ENCODE measurements around the gene CACNA2D1.

DNA sequence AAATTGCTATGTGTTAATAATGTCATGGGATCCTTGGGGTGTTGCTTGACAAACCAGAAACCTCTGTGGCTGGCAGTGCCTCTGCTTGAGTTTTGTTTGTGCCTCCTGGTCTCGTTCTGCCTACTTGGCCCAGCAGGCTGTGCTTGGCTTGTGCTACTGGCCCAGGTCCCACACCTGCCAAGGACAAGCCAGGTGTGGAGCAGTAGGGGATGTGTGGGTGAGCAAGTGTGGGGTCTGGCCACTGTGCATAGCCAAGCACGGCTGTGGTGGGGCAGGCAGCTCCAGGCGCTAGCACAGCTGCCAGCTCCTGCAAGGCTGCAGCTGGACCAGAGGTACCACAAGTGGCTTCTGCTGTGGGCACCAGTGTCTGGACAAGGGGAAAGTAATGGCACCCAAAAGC, 524.1 kb downstream of the CACNA2D1 start:
- TF ChIP-seq, protein P1, sequence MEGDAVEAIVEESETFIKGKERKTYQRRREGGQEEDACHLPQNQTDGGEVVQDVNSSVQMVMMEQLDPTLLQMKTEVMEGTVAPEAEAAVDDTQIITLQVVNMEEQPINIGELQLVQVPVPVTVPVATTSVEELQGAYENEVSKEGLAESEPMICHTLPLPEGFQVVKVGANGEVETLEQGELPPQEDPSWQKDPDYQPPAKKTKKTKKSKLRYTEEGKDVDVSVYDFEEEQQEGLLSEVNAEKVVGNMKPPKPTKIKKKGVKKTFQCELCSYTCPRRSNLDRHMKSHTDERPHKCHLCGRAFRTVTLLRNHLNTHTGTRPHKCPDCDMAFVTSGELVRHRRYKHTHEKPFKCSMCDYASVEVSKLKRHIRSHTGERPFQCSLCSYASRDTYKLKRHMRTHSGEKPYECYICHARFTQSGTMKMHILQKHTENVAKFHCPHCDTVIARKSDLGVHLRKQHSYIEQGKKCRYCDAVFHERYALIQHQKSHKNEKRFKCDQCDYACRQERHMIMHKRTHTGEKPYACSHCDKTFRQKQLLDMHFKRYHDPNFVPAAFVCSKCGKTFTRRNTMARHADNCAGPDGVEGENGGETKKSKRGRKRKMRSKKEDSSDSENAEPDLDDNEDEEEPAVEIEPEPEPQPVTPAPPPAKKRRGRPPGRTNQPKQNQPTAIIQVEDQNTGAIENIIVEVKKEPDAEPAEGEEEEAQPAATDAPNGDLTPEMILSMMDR (IDR thresholded peaks at IDR 0.05), result no peak
- TF ChIP-seq POLR2AphosphoS5 (IDR thresholded peaks at IDR 0.05; ENCODE audit: low read depth, low read length) (no peak), SIN3A (IDR thresholded peaks at IDR 0.05; ENCODE audit: borderline replicate concordance, insufficient read depth, low read depth, low read length) (no peak), TCF7L2 (IDR thresholded peaks at IDR 0.05; ENCODE audit: low read depth, low read length) (no peak)
- TF ChIP-seq, protein P2, sequence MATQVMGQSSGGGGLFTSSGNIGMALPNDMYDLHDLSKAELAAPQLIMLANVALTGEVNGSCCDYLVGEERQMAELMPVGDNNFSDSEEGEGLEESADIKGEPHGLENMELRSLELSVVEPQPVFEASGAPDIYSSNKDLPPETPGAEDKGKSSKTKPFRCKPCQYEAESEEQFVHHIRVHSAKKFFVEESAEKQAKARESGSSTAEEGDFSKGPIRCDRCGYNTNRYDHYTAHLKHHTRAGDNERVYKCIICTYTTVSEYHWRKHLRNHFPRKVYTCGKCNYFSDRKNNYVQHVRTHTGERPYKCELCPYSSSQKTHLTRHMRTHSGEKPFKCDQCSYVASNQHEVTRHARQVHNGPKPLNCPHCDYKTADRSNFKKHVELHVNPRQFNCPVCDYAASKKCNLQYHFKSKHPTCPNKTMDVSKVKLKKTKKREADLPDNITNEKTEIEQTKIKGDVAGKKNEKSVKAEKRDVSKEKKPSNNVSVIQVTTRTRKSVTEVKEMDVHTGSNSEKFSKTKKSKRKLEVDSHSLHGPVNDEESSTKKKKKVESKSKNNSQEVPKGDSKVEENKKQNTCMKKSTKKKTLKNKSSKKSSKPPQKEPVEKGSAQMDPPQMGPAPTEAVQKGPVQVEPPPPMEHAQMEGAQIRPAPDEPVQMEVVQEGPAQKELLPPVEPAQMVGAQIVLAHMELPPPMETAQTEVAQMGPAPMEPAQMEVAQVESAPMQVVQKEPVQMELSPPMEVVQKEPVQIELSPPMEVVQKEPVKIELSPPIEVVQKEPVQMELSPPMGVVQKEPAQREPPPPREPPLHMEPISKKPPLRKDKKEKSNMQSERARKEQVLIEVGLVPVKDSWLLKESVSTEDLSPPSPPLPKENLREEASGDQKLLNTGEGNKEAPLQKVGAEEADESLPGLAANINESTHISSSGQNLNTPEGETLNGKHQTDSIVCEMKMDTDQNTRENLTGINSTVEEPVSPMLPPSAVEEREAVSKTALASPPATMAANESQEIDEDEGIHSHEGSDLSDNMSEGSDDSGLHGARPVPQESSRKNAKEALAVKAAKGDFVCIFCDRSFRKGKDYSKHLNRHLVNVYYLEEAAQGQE (IDR thresholded peaks at IDR 0.05; ENCODE audit: insufficient read depth in 1 of 2, low read depth in 2 of 2, low read length in 1 of 2), result no peak
